Measurements from ENCODE around the gene DUSP12. TPM values are rescaled to one million over a fixed set of nuclear protein-coding genes. Genes with fewer than 3 reads are reported as not detected.

The DUSP12 gene
- total RNA-seq, 1 donor from 2014 or later = 61.9 TPM

GRCh38 chr1:161790587-161791317 is 41.2 kb downstream of the DUSP12 start:
- DNase-seq (ENCODE audit: low read depth) (peak; percentile 12), FAIRE-seq (no peak)
- Histone ChIP-seq H3K27me3 (ENCODE audit: control insufficient read depth, insufficient read depth, low read length) (no peaks in the 10 kb centered on the region), H3K4me3 (ENCODE audit: low read depth, low read length) (no peak overlapping the region), H3K36me3 (ENCODE audit: control insufficient read depth, insufficient read depth, low read length) (peaks cover 5% of the 10 kb centered on the region)
- TF ChIP-seq CTCF (IDR thresholded peaks at IDR 0.05; ENCODE audit: insufficient read depth, low read length, severe bottlenecking) = no peak

- peak; percentile 55 for DNase-seq (ENCODE audit: low read depth)
- H3K4me3 ChIP-seq (ENCODE audit: low read depth, low read length) = no peak overlapping the region
- TF ChIP-seq CTCF (IDR thresholded peaks at IDR 0.05; ENCODE audit: insufficient read depth, low read length, severe bottlenecking) = no peak
- no peak for FAIRE-seq
- peaks cover 5% of the 10 kb centered on the region for H3K36me3 ChIP-seq (ENCODE audit: control insufficient read depth, insufficient read depth, low read length)
- H3K27me3 ChIP-seq (ENCODE audit: control insufficient read depth, insufficient read depth, low read length) = no peaks in the 10 kb centered on the region
Measured at GRCh38 chr1:161791904-161792655, 42.5 kb downstream of the DUSP12 start.

- no peak overlapping the region for H3K4me3 ChIP-seq (ENCODE audit: low read depth, low read length)
- DNase-seq (ENCODE audit: low read depth) = peak; percentile 96
- no peak for FAIRE-seq
- H3K27me3 ChIP-seq (ENCODE audit: control insufficient read depth, insufficient read depth, low read length) = no peaks in the 10 kb centered on the region
- peaks cover 5% of the 10 kb centered on the region for H3K36me3 ChIP-seq (ENCODE audit: control insufficient read depth, insufficient read depth, low read length)
- TF ChIP-seq CTCF (IDR thresholded peaks at IDR 0.05; ENCODE audit: insufficient read depth, low read length, severe bottlenecking) = peak; percentile 31
Measured at GRCh38 chr1:161792740-161793139, 43.2 kb downstream of the DUSP12 start.

- DNase-seq (ENCODE audit: low read depth) (no peak), FAIRE-seq (no peak)
- TF ChIP-seq CTCF (IDR thresholded peaks at IDR 0.05; ENCODE audit: insufficient read depth, low read length, severe bottlenecking) = no peak
- H3K4me3 ChIP-seq (ENCODE audit: low read depth, low read length) = no peak overlapping the region
- H3K36me3 ChIP-seq (ENCODE audit: control insufficient read depth, insufficient read depth, low read length) = peaks cover 2% of the 10 kb centered on the region
- H3K27me3 ChIP-seq (ENCODE audit: control insufficient read depth, insufficient read depth, low read length) = no peaks in the 10 kb centered on the region
Measured at GRCh38 chr1:161799792-161800191, 50.2 kb downstream of the DUSP12 start.

- FAIRE-seq = no peak
- no peak for TF ChIP-seq CTCF (IDR thresholded peaks at IDR 0.05; ENCODE audit: insufficient read depth, low read length, severe bottlenecking)
- no peak for DNase-seq (ENCODE audit: low read depth)
- Histone ChIP-seq H3K4me3 (ENCODE audit: low read depth, low read length) (no peak overlapping the region), H3K27me3 (ENCODE audit: control insufficient read depth, insufficient read depth, low read length) (no peaks in the 10 kb centered on the region), H3K36me3 (ENCODE audit: control insufficient read depth, insufficient read depth, low read length) (peaks cover 2% of the 10 kb centered on the region)
Measured at GRCh38 chr1:161801955-161802354, 52.4 kb downstream of the DUSP12 start.

Measured in bronchial epithelial cell (primary cell).